Measurements from ENCODE around the gene ZSCAN2.

The ZSCAN2 gene

DNA sequence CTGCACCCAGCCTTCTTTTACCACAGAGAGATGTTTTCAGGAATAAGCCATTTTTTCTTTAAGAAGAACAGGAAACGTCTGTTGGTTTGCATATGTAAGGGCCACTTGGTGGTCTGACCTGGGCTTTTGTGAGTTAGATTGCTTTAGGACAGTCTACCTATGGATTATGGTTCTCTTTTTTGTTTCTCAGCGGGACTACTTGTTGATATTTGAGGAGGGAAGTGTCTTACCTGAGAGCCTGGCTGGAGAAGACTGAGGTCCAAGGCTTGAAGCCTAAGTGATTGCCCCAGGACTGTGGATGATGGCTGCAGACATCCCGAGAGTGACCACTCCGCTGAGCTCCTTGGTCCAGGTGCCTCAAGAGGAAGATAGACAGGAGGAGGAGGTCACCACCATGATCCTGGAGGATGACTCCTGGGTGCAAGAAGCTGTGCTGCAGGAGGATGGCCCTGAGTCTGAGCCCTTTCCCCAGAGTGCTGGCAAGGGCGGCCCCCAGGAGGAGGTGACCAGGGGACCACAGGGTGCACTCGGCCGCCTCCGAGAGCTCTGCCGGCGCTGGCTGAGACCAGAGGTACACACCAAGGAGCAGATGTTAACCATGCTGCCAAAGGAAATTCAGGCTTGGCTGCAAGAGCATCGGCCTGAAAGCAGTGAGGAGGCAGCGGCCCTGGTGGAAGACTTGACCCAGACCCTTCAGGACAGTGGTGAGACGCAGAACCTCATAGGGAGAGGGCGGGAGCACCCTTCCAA lies 3.0 kb downstream of the ZSCAN2 start:
- Histone ChIP-seq H3K36me3 (ENCODE audit: control insufficient read depth, insufficient read depth, low read length) (peaks cover 6% of the 10 kb centered on the region), H3K27me3 (replicated peaks; ENCODE audit: control insufficient read depth, insufficient read depth, low read length) (no peaks in the 10 kb centered on the region), H3K4me3 (replicated peaks; ENCODE audit: low read depth, low read length) (no peak overlapping the region)
- TF ChIP-seq, protein P1, sequence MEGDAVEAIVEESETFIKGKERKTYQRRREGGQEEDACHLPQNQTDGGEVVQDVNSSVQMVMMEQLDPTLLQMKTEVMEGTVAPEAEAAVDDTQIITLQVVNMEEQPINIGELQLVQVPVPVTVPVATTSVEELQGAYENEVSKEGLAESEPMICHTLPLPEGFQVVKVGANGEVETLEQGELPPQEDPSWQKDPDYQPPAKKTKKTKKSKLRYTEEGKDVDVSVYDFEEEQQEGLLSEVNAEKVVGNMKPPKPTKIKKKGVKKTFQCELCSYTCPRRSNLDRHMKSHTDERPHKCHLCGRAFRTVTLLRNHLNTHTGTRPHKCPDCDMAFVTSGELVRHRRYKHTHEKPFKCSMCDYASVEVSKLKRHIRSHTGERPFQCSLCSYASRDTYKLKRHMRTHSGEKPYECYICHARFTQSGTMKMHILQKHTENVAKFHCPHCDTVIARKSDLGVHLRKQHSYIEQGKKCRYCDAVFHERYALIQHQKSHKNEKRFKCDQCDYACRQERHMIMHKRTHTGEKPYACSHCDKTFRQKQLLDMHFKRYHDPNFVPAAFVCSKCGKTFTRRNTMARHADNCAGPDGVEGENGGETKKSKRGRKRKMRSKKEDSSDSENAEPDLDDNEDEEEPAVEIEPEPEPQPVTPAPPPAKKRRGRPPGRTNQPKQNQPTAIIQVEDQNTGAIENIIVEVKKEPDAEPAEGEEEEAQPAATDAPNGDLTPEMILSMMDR (IDR thresholded peaks at IDR 0.05; ENCODE audit: insufficient read depth, low read length, poor library complexity, severe bottlenecking) = no peak
- DNase-seq (ENCODE audit: extremely low read depth, insufficient read length) = no peak

- Histone ChIP-seq H3K36me3 (ENCODE audit: control insufficient read depth, insufficient read depth, low read length) (peaks cover 8% of the 10 kb centered on the region), H3K4me3 (replicated peaks; ENCODE audit: low read depth, low read length) (peak overlapping the region; percentile 41), H3K27me3 (replicated peaks; ENCODE audit: control insufficient read depth, insufficient read depth, low read length) (no peaks in the 10 kb centered on the region)
- peak; percentile 56 for DNase-seq (ENCODE audit: extremely low read depth, insufficient read length)
- TF ChIP-seq, protein P1 (IDR thresholded peaks at IDR 0.05; ENCODE audit: insufficient read depth, low read length, poor library complexity, severe bottlenecking) = no peak
Observed at GRCh38 chr15:84604826-84605553, 4.2 kb downstream of the ZSCAN2 start.

DNA sequence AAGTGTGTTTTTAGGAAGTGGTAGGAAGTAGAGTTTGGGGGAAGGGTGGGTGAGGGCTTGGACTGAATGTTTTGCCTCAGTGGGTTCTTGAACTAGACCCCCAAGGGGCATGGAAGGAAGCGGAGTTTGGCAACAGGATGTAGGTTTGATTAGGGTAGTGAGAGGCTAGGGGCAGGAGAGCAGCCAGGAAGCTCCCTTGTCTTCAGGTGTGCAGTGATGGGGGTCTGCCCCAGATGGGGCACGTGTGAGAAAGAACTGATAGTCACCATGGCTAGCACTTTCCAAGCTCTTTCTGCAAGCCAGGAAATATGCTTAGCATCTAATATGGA lies 4.7 kb downstream of the ZSCAN2 start:
- TF ChIP-seq, protein P1 (IDR thresholded peaks at IDR 0.05; ENCODE audit: insufficient read depth, low read length, poor library complexity, severe bottlenecking) = no peak
- H3K27me3 ChIP-seq (replicated peaks; ENCODE audit: control insufficient read depth, insufficient read depth, low read length) = no peaks in the 10 kb centered on the region
- no peak for DNase-seq (ENCODE audit: extremely low read depth, insufficient read length)
- H3K4me3 ChIP-seq (replicated peaks; ENCODE audit: low read depth, low read length) = peak overlapping the region; percentile 41
- H3K36me3 ChIP-seq (ENCODE audit: control insufficient read depth, insufficient read depth, low read length) = peaks cover 8% of the 10 kb centered on the region

GRCh38 chr15:84606653-84607120 lies 5.9 kb downstream of the ZSCAN2 start:
- H3K36me3 ChIP-seq (ENCODE audit: control insufficient read depth, insufficient read depth, low read length) = peaks cover 8% of the 10 kb centered on the region
- DNase-seq (ENCODE audit: extremely low read depth, insufficient read length) = no peak
- H3K4me3 ChIP-seq (replicated peaks; ENCODE audit: low read depth, low read length) = no peak overlapping the region
- H3K27me3 ChIP-seq (replicated peaks; ENCODE audit: control insufficient read depth, insufficient read depth, low read length) = no peaks in the 10 kb centered on the region
- TF ChIP-seq, protein P1 (IDR thresholded peaks at IDR 0.05; ENCODE audit: insufficient read depth, low read length, poor library complexity, severe bottlenecking) = no peak

- H3K4me3 ChIP-seq (replicated peaks; ENCODE audit: low read depth, low read length) = no peak overlapping the region
- H3K27me3 ChIP-seq (replicated peaks; ENCODE audit: control insufficient read depth, insufficient read depth, low read length) = no peaks in the 10 kb centered on the region
- TF ChIP-seq, protein P1 (IDR thresholded peaks at IDR 0.05; ENCODE audit: insufficient read depth, low read length, poor library complexity, severe bottlenecking) = no peak
- H3K36me3 ChIP-seq (ENCODE audit: control insufficient read depth, insufficient read depth, low read length) = peaks cover 8% of the 10 kb centered on the region
- DNase-seq (ENCODE audit: extremely low read depth, insufficient read length) = no peak
Observed at GRCh38 chr15:84608707-84609284, 8.0 kb downstream of the ZSCAN2 start.

Measured in GM06990 (cell line).